Common myeloid progenitor, CD34-positive (primary cell): ENCODE measurements around the gene TPPP.
"Not testable (repeated sequence)": the region's sequence is repeated elsewhere in the genome, so short reads cannot be mapped to it uniquely, and the experiment has no call there.

Source experiments
- CTCF ChIA-PET: fragments of 350-600 bp; sonication (Branson Sonifier 250); formaldehyde crosslinking; loops from one replicate; lab custom pipeline; 2021; ENCODE audit warnings: antibody characterized with exemption; lab: Charles Lee
- POLR2A ChIA-PET: fragments of 350-600 bp; sonication (Branson Sonifier 250); formaldehyde crosslinking; loops from one replicate; lab custom pipeline; 2021; ENCODE audit warnings: antibody characterized with exemption; lab: Charles Lee
- DNase-seq, 3 donors: peaks; one replicate each; pipeline versions ENCODE4 v3.0.0 to v3.0.0-alpha.2; 2013
- H3K27ac ChIP-seq, 2 experiments: 1 replicate in 1 of 2; 2 replicates in 1 of 2; pipeline ENCODE4 v1.7.0; 2013; ENCODE audit warnings: inconsistent platforms in 2 of 2, low read length in 2 of 2, mild to moderate bottlenecking in 2 of 2, low read depth in 1 of 2, moderate library complexity in 1 of 2; ENCODE audit not compliant: severe bottlenecking in 2 of 2, insufficient read depth in 1 of 2, poor library complexity in 1 of 2
- H3K27me3 ChIP-seq, 5 experiments: replicated peaks in 2 of 5; 1 replicate in 3 of 5; 2 replicates in 2 of 5; pipeline versions ENCODE4 v1.6.1 to v1.7.0; 2013; ENCODE audit warnings: low read length in 4 of 5, mild to moderate bottlenecking in 2 of 5, moderate library complexity in 2 of 5, inconsistent platforms in 1 of 5; ENCODE audit not compliant: insufficient read depth in 5 of 5, control insufficient read depth in 4 of 5
- H3K36me3 ChIP-seq, 4 experiments: 1 replicate in 2 of 4; 2 replicates in 2 of 4; pipeline versions ENCODE4 v1.6.1 to v1.7.0; 2013; ENCODE audit warnings: low read length in 3 of 4, control low read depth in 1 of 4, mild to moderate bottlenecking in 1 of 4; ENCODE audit not compliant: control insufficient read depth in 4 of 4, insufficient read depth in 4 of 4
- H3K4me1 ChIP-seq, 4 experiments: 1 replicate in 3 of 4; 2 replicates in 1 of 4; pipeline versions ENCODE4 v1.6.1 to v1.7.1; 2013; ENCODE audit warnings: low read length in 3 of 4, mild to moderate bottlenecking in 3 of 4, control low read depth in 1 of 4, inconsistent platforms in 1 of 4, moderate library complexity in 1 of 4; ENCODE audit not compliant: control insufficient read depth in 4 of 4, insufficient read depth in 4 of 4; ENCODE audit errors: control extremely low read depth in 1 of 4
- H3K4me3 ChIP-seq, 7 experiments: 1 replicate in 4 of 7; 2 replicates in 3 of 7; pipeline versions ENCODE4 v1.5.1 to v1.7.0; 2013; ENCODE audit warnings: mild to moderate bottlenecking in 7 of 7, low read length in 6 of 7, moderate library complexity in 6 of 7, inconsistent platforms in 2 of 7, low read depth in 2 of 7, control low read depth in 1 of 7; ENCODE audit not compliant: insufficient read depth in 4 of 7, control insufficient read depth in 1 of 7; ENCODE audit errors: extremely low read depth in 1 of 7
- H3K9me3 ChIP-seq, 5 experiments: 1 replicate in 4 of 5; 2 replicates in 1 of 5; pipeline versions ENCODE4 v1.6.1 to v1.7.1; 2013; ENCODE audit warnings: low read length in 4 of 5, mild to moderate bottlenecking in 2 of 5, inconsistent platforms in 1 of 5, low read depth in 1 of 5, moderate library complexity in 1 of 5; ENCODE audit not compliant: control insufficient read depth in 4 of 5, insufficient read depth in 2 of 5; ENCODE audit errors: control extremely low read depth in 1 of 5
- WGBS: methylation state at CpG from one replicate; pipeline ENCODE4 v1.1.5; 2013; ENCODE audit not compliant: insufficient coverage; 5-methylcytosine and 5-hydroxymethylcytosine counted together

Gene TPPP

DNA sequence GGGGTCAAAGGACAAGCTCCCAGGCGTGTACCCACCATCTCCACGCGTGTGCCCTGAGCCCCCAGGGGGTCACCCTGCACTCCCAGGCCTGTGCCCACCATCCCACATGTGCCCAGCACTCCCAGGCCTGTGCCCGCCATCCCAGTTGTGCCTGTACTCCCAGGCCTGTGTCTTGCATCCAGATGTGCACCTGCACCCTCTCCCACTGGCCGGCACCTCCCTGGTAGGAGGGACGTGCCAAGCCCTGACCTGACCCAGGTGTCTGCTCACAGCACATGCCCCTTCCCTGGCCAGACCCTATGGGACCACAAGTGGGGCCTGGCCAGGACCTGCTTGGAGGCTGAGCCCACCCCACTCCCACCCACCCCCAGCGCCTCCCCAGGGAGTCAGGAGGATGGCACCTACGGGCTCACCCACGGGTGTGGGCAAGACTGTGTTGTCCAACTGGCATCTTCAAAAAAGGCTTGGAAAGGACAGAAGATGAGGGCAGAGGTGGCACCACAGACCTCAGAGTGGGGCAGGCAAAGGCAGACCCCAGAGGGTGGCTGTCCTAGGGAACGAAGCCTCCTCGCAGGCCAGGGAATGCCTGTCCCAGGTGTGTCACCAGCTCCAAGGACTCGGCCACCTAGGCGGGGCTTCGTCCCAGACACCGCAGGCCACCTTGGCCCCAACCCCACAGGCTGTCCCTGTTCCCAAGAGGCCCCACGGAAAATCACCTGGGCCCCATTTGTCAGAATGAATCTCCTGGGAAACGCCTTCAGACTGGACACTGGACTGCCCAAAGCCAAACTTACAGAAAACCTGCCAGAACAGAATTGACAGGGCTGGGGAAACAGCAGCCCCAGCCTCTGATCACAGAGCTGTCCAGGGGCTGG, 11.6 kb downstream of the TPPP start:
- WGBS, result 95% methylated on average over 7 of the region's 17 CpGs
- H3K4me3 ChIP-seq, H3K9me3 ChIP-seq, H3K27ac ChIP-seq, CTCF ChIA-PET, POLR2A ChIA-PET, H3K4me1 ChIP-seq, DNase-seq, H3K36me3 ChIP-seq: not testable (repeated sequence)
- H3K27me3 ChIP-seq, result peaks cover 0 to 19% (median under 1%) of the 10 kb centered on the region in 5 experiments

- H3K4me3 ChIP-seq, H3K36me3 ChIP-seq, POLR2A ChIA-PET, DNase-seq, H3K9me3 ChIP-seq, CTCF ChIA-PET, H3K27ac ChIP-seq, H3K4me1 ChIP-seq: not testable (repeated sequence)
- H3K27me3 ChIP-seq, result peaks cover 0 to 26% (median 2%) of the 10 kb centered on the region in 5 experiments
- 93% methylated on average over 10 of the region's 13 CpGs for WGBS
These were observed 12.3 kb downstream of the TPPP start for GRCh38 chr5:680836-681235.

GRCh38 chr5:680118-680795, 12.9 kb downstream of the TPPP start:
- peaks cover 0 to 29% (median 2%) of the 10 kb centered on the region in 5 experiments for H3K27me3 ChIP-seq
- H3K4me1 ChIP-seq, CTCF ChIA-PET, H3K9me3 ChIP-seq, POLR2A ChIA-PET, H3K27ac ChIP-seq, H3K4me3 ChIP-seq, H3K36me3 ChIP-seq, DNase-seq: not testable (repeated sequence)
- no CpG with 5 or more reads among the region's 32 CpGs for WGBS

DNA sequence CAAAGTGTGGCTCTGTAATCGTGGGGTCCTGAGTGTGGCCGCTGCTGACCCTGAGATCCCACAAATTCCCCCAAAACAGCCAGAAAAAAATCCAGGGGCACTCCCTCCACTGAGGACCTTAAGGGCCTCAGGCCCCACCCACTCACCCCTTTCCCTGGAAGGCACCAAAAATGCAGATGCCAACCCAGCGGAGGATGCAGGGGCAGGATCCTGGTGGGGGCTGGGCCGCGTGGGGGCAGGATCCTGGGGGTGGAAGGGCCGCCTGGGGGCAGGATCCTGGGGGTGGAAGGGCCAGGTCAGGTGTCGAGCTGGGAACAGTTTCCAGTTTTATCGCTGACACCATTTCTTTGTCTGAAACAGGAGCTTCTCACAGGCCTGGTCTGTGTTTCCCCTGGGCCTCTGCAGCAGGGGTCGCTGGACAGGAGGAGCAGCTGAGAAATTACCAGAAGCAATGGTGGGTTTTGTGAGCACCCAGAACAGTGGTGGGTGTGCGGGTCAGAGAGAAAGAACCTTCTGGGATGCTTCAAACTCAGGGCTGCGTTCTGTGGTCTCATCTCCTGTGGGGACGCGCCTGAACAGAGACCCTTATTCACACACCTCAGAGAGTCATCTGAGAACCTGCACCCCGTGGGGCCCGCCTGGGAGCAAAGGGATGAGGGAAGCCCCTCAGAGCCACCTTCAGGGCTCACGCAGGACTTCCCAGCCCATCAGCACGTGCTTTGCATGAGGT, 13.8 kb downstream of the TPPP start:
- WGBS, result 77% methylated on average over 5 of the region's 17 CpGs
- CTCF ChIA-PET, result not testable (repeated sequence)

DNA sequence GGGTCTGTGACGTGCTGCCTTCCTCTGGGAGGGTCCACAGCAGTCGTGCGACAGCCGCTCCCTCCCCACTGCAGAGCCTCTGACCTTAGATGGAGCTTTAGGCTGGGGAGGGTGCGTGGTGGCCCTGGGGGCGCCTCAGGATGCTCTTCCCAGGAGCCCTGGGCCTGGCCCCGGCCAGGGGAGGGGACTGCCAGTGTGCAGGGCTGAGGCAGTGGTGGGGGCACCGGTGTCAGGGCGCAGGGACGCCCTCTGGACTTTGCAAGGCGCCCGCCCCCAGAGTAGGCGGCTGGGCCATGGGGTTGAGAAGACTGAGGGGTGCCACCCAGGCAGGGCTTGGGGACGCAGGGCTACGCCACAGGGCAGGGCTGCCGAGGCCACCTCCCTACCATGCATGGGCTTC, 14.6 kb downstream of the TPPP start:
- WGBS, result 52% methylated on average over 2 of the region's 16 CpGs
- H3K36me3 ChIP-seq, H3K4me3 ChIP-seq, H3K9me3 ChIP-seq, H3K27ac ChIP-seq, POLR2A ChIA-PET, DNase-seq, CTCF ChIA-PET: not testable (repeated sequence)
- Histone ChIP-seq H3K27me3 (peaks cover 0 to 42% (median 2%) of the 10 kb centered on the region in 5 experiments), H3K4me1 (peaks cover 0 to 10% (median 5%) of the 10 kb centered on the region in 4 experiments)

More for the DNA sequence above, 13.8 kb downstream of the TPPP start:
- H3K4me3 ChIP-seq, H3K36me3 ChIP-seq, H3K27ac ChIP-seq, DNase-seq, POLR2A ChIA-PET, H3K9me3 ChIP-seq, H3K4me1 ChIP-seq: not testable (repeated sequence)
- H3K27me3 ChIP-seq, result peaks cover 0 to 34% (median 2%) of the 10 kb centered on the region in 5 experiments

DNA sequence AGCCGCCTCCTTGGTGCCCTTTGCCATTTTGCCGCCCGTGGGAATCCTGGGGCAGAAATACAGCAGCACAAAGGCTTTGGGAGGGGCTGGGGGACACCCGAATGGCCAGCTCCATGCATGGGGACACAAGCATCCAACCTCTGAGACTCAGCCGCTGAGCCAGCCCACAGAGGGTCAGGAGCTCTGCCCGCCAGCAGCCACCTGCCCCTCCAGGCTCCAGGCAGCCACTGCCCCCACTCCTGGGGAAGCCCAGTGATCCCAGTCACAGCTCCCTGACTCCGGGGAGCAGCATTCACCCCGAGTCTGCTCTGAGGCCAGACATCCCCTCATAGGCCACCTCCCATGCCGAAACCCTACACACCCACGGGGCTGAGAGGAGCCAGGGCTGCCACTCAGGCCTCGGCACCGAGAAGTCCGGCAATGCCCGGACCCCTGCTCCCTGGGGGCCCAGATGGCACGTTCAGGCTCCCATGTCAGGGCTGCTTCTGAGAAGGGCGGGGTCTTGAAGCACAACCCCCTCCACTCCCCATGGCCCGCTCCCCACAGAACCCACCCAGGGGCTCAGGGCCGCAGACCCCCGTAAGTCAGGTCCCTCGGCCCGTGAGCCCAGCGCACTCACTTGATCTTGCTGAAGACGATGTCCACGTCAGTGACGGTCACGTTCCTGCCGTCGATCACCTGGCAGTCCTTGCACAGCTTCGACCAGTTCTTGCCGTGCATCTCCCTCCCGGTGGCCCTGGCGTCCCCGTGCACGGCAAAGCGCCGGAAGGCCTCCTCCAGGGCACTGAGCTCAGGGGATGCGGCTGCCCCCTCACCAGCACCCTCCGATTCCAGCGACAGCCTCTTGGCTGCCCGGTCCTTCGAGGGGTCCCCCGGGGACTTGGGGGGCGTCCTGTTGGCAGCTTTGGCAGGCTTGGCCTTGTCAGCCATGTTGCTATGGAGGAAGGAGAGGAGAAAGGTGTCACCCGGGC, 15.7 kb downstream of the TPPP start:
- ChIA-PET CTCF (no interaction called here), POLR2A (no interaction called here)
- Histone ChIP-seq H3K9me3 (no peaks in the 10 kb centered on the region), H3K36me3 (no peaks in the 10 kb centered on the region), H3K27ac (no peak overlapping the region), H3K27me3 (peaks cover 0 to 52% (median 5%) of the 10 kb centered on the region in 5 experiments), H3K4me3 (no peak overlapping the region), H3K4me1 (peaks cover 0 to 20% (median 15%) of the 10 kb centered on the region in 4 experiments)
- WGBS, result 87% methylated on average over 34 of the region's 44 CpGs
- DNase-seq, result no peak
